Measurements from ENCODE around the gene BMPR2.

DNA sequence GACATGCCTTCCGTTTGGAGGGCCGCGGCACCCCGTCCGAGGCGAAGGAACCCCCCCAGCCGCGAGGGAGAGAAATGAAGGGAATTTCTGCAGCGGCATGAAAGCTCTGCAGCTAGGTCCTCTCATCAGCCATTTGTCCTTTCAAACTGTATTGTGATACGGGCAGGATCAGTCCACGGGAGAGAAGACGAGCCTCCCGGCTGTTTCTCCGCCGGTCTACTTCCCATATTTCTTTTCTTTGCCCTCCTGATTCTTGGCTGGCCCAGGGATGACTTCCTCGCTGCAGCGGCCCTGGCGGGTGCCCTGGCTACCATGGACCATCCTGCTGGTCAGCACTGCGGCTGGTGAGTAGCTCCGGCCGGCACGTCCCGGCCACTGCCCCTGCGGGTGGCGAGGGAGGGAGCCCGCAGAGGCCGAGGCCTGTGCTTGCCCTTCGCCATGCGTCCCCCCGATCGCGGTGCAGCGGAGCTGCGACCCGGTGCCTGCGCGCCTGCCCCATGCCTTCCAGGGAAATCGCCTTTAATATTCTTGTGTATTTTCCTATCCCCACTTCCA lies 1.2 kb downstream of the BMPR2 start:
- TF ChIP-seq, protein P1, sequence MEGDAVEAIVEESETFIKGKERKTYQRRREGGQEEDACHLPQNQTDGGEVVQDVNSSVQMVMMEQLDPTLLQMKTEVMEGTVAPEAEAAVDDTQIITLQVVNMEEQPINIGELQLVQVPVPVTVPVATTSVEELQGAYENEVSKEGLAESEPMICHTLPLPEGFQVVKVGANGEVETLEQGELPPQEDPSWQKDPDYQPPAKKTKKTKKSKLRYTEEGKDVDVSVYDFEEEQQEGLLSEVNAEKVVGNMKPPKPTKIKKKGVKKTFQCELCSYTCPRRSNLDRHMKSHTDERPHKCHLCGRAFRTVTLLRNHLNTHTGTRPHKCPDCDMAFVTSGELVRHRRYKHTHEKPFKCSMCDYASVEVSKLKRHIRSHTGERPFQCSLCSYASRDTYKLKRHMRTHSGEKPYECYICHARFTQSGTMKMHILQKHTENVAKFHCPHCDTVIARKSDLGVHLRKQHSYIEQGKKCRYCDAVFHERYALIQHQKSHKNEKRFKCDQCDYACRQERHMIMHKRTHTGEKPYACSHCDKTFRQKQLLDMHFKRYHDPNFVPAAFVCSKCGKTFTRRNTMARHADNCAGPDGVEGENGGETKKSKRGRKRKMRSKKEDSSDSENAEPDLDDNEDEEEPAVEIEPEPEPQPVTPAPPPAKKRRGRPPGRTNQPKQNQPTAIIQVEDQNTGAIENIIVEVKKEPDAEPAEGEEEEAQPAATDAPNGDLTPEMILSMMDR (IDR thresholded peaks at IDR 0.05; ENCODE audit: low read depth, low read length, poor library complexity, severe bottlenecking) = no peak
- no peak for TF ChIP-seq EZH2phosphoT487 (IDR thresholded peaks at IDR 0.05; ENCODE audit: borderline replicate concordance, low read length)

All from DOHH2 (cell line).